GM18907 (cell line): ENCODE data around the gene PHF21B.
"Not testable (repeated sequence)": the region's sequence is repeated elsewhere in the genome, so short reads cannot be mapped to it uniquely, and the experiment has no call there.

Source experiments
- ATAC-seq: cut with Tn5 transposase; IDR thresholded peaks from one replicate; pipeline ENCODE4 v1.9.1; 2021; ENCODE audit warnings: mild to moderate bottlenecking, moderate library complexity; ENCODE audit not compliant: unreplicated experiment

Gene PHF21B

DNA sequence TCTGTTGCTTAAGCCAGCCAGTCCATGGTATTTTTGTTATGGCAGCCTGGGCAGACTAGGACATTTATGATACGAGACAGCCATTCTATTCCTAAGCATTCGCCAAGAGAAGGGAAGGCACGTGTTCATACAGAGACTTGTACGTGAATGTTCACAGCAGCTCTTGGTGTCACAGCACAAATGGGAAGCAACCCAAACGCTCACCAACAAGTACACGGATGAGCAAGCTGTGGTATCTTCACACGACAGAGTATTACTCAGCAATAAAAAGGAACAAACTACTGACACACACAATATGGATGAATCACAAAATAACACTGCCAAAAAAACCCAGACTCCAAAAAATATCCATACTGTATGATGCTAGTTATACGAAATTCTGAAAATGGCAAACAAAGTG is 85.1 kb downstream of the PHF21B start:
- no peak for ATAC-seq

DNA sequence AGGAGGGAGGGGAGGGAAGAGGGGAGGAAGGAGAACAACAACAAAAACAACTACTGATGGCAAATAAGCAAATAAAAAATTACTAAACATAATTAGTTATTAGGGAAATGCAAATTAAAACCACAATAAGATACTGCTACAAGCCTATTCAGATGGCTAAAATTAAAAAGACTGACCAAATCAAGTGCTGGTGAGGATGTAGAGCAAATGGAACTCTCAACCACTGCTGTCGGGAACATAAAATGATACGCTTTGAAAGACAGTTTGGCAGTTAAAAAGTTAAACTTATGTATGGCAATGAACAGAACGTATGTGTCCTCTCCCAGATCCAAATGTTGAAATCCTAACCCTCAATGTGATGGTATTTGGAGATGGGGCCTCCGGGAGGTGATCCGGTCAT is 85.7 kb downstream of the PHF21B start:
- ATAC-seq: no peak

DNA sequence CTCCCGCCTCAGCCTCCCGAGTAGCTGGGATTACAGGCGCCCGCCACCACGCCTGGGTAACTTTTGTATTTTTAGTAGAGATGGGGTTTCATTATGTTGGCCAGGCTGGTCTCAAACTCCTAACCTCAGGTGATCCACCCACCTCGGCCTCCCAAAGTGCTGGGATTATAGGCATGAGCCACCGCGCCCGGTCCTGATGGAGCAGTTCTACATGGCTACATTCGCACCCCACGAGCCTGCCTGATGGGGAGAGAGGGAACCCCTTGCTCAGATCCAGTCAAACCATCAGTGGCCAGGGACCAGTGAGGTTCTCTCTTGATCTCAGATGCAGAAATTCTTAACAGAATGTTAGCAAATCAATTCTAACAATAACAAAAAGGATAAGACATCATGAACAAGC is 88.0 kb downstream of the PHF21B start:
- not testable (repeated sequence) for ATAC-seq

DNA sequence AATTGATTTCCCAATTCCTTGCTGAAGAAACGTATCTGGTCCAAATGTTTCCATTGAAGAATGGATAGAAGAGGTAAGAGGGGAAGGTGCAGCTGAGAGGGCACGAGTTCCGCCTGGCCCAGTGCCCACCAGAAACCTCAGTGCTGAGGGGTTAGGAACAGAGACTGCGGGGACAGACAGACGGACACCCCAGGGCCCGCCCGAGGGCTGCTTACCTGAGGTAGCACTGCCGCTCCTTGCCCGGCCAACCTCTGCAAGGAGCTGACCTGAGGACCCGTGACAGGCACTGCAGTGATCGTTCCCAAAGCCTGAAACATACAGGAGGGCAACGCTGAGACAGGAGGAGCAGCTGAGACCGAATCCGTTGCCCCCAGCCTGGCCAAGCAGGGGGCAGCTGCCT is 89.6 kb downstream of the PHF21B start:
- ATAC-seq: no peak

DNA sequence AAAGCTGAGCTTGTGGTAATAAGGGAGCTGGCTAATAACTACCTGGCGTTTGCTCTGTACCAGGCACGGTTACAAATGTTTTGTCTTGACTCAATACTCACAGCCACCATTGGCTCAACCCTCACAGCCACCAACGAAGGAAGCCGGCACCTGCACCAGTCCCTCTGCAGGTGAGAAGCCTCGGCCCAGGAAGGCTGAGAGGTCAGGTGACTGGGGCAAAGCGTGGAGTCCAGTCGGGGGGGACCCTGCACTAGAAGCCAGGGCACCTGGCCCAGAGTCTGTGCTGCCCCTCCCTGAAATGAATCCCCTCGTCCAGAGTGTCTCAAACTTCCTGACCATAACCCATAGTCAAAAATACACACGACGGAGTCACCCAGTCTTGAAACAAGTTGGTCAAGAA is 90.1 kb downstream of the PHF21B start:
- no peak for ATAC-seq

DNA sequence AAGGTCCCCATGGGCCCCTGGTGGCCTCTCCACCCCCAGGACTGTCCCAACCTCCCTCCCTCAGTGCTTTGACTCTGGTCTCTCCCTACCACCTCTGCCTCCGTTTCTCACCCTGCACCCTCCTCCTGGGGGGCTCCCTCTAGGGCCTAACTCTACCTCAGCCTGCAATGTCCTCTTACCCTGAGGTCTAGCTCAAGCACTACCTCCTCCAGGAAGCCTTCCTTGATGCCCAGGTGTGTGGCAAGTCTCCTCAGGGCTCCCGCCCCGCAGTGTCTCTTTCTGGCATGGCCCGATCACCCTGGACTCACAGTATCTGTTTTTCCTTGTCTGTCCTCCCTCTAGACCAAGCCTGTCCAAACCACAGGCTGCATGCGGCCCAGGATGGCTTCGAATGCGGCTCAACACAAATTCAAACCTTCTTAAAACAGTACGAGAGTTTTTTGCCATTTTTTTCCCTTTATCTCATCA is 90.8 kb downstream of the PHF21B start:
- ATAC-seq: no peak

DNA sequence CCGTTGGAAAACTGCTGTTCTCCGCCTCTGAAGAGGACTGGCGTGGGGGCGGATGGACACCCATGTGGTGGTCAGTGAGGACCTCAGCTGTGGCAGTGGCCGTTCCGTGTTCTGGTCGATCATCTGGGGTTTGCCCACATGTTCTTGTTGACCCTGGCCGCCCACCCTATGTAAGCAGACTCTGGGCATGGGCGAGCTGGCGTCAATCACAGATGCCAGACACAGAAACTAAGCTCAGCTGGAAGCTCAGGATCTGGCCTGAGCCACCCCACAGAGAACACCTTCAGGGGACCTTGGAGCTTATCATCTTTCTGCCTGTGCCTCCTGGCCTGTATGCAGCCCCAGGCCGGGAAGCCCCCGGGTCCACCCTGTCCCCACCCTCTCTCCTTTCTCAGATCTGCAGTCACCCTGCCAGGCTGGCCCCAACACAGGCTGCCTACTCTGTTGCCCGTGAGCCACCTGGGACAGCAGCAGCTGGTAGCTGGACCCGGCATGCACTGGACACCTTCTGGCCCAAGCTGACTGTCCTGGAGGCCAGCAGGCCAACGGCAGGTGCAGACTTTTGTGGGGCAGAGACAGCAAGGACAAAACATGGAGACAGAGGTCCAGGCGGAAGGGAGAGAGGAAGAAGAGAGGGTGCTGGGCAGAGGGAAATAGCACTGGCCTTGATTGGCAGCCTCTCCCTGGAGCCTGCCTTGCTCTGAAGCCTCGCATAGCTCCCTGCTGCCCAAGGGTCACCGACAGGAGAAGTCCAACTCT is 91.5 kb downstream of the PHF21B start:
- ATAC-seq: no peak

DNA sequence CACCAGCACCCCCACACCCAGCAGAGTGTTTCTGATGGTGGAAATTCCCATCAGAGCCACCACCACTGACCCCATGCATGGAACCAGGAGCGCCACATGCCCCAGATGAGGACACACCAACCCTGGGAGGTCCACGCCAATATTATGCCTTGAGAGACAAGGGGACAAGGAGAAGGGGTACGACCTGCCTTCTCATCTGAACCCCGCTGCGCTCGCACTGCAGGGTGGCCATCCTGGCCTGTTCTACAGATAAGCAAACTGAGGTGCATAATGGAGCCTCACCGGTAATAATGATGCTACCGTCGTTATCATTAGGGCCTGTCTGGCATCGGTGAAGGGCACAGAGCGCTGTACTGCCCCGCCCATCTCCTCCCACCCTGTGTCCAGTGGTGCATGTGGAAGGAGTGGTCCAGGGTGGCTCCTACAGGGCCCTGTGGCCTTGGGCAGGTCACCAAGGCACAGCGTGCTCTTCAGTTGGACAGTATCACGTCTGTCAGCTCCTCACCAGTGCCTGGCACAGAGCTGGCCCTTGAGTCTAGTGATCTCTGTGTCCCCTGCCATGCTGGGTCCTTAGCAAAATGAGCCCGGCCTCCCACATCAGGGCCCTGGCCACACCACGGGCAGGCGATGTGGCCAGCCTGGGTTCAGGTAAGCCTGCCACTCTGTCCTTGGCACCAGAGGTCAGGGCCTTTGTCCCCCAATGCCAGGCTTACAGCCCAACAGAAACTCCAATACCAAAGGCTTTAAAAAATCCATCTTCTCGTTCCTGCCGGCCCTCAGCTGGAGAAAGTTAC is 92.2 kb downstream of the PHF21B start:
- no peak for ATAC-seq

DNA sequence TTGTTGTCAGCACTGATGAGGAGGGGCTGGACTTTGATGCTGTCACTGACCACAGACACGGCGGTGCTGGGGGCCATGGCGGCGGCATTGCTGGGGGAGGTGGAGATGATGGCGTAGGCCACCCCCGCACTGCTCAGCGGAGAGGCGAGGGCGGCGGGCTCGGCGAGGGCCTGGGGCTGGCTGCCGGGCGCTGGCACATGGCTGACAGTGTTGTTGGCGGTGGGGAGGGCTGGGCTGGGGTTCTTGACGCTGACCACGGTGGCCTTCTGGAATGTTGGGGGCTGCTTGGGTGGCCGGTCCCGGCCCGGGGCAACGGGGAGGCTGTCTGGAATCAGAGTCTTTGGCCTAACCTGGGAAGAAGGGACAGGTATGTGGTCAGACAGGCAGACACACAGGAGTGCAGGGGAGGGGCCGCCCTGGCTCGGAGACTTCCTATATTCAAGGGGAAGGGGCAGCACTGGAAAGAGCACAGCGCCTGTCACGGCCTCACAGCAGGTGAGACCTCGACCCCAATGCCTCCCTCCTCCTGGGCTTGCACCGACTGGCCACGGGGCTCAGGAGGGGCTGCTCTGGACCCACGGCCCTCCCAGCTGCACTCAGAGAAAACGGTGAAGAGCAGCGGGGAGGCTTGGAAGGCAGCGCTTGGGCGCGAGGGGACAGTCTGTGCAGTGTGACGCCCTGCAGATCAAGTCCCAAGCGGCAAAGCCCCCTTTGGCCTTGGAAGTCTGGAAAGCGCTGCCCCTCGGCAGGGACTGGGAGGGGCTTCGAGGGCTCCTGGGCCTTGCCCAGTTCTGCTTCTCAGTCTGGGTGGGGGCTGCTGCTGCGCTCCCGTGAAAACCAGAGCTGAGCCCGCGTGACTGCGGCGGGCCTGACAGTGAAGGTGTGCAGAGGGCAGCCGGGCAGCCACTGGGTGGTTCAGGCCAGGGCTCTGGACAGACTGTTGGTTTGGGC is 93.2 kb downstream of the PHF21B start:
- no peak for ATAC-seq

DNA sequence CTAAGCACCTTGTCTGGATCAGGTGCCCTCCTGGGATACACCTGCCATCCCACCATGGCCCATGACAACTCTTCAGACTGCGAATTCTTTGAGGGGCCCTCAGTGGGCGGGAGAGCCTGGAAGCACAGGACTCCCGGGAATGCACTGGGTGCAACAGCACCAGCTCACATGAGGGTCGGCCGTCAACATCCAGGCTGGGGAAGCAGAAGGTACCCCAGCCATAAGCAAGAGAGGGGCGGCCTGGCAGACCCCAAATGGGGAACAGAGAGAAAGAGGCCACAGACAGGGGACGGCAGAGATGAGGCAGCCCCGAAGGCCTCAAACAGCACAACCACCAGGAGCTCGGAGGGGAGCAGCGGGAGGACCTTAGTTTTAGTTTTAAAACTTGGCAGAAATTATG is 94.4 kb downstream of the PHF21B start:
- ATAC-seq: no peak

DNA sequence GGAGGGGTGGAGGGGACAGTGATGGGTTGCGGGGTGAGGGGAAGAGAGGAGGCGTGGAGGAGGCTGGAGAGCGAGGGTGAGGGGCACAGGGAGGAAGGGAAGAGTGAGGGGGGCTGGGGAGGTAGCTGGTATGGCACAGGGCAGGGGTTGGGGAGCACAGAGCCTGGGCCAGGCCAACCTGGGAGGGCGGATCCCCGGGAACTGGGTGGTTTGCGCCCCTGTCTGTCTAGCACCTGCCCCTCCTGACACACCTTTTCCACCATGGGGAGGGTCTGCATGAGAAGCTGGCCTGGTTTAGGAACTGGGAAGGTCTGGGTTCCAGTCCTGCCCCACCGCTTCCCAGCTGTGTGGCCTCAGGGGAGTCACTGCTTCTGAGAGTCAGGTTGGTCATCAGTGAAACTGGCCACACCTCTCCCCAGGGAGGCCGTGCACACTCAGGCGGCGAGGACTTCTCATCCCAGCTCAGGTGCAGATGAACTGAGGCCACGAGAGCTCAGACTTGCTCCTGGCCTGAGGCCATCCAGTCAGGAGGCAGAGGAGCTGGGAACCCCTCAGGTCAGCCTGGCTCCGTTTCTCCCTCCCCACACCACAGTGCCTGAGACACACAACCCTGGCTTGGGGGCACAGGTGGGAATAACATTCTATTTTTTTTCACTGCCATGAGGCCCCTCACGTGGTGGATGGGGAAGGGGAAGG is 95.6 kb downstream of the PHF21B start:
- ATAC-seq: no peak

DNA sequence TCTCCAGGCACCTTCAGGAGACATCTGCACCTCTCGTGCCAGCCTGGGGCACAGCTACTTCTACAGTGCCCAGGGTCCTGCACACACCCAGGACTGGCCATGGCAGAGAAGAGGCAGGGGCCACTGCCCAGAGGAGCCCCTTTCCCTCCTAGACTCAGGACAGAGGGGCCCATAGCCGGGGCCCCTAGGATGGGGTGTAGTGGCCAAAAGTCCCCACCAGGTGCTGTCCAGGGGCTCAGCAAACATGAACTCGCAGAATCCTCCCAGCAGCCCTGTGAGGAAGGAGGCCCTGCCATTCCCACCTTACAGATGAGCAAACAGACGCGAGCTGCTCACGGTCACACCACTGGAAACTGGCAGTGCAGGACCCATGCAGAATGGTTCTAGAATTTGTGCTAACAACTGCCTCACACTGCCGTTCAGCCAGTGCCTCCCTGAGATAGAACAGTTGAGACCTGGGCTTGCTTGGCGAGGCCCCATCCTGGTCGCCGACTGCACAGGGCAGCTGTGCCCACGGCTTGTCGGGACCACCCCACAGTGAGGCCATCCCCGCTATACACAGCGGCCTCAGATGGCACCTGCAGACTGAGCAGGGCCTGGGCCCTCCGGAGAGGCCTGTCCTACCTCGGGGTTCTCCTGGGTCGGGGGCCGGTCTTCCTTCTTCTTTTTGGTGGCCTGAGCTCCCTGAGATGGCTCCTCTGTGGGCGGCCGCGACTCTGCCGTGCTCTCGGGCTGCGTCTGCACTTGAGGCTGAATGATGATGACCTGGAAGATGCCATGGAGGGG is 96.4 kb downstream of the PHF21B start:
- no peak for ATAC-seq

DNA sequence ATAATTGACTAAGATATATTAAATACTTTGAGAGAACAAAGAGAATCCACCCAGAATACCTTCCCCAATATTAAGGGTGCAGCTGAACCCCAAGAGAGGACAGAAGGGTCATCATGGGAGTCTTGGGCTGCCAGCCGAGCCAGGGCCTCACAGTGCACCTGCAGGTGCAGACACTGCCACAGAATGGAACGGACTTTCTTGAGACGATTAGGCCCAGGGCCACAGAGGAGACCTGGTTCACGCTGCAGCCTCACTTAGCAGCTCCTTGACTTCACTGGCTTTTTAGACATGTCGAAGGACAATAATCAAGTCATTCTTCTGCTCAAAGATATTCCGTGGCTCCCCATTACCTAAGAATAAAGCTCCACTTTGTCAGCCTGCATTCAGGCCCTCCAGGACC is 100.6 kb downstream of the PHF21B start:
- ATAC-seq: no peak

DNA sequence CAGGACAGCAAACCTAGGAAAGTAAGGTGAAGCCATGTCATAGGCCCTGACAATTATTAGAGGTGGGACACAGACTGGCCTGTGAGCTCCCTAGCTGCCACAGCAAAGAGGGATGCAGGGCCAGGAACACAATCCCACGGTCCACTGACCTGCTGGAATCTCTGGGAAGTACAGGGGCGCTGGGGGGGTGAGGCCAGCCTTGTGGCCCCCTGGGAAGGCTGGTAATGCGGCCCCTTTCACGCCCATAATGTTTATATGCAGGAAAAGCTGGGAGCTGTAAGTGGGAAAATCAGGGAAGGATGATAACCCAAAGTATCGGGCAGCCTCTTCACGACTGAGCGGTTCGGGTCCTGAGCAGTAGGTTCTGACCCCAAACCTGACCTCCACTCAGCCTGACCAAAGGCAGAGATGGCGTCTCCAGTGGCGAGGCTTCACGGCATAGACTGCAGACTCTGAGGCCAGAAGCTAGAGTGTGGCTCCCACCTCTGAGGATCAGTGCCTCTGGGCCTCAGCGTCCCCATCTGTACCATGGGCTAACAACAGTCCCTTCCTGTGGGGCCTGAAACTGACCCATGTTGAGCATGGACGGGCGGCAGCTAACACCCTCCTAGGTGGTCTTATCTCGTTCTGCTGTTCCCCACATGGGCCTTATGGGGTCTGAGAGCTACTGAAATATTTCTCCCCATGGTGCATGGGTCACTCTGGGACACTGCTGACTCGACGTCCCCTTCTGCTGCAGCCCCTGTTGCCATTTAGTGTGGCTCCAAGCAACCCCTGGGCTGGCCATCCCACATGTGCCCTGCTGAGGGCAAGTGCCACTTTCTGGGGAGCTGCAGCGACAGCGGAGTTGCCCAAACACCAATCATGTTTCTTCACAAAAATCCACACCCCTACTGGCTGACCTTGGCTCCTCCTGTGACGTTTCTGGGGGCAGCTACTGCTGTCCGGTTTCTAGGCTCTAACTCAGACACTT is 101.8 kb downstream of the PHF21B start:
- no peak for ATAC-seq

DNA sequence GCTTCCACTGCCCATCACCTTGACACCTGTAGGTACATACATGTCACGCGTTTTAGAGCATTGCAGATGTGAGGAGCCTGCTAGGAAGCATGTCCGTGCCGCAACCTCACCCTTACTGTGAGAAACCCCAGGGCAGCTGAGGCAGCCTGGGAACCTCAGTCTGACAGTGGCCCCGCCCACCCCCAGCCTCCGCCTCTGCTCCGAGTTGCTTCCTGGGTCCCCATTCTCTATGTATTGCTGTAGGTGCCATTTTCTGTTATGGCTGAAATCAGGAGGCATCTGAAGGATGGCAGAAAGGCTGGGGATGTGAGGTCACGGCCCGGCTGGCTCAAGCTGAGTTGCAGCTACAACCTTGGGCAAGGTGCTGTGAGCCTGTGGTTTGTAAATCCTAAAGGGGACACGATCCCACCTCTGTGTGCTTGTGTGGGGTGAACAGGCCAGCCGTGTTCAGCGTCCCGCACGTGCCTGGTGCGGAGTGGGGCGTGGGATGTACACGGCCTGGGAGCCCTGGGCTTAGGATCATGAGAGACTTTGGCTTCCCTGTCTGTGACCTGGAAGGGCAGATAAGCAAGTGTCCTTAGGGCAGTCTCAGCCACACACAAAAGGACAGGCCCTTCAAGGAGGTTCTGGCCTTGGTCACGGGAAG is 102.7 kb downstream of the PHF21B start:
- no peak for ATAC-seq

DNA sequence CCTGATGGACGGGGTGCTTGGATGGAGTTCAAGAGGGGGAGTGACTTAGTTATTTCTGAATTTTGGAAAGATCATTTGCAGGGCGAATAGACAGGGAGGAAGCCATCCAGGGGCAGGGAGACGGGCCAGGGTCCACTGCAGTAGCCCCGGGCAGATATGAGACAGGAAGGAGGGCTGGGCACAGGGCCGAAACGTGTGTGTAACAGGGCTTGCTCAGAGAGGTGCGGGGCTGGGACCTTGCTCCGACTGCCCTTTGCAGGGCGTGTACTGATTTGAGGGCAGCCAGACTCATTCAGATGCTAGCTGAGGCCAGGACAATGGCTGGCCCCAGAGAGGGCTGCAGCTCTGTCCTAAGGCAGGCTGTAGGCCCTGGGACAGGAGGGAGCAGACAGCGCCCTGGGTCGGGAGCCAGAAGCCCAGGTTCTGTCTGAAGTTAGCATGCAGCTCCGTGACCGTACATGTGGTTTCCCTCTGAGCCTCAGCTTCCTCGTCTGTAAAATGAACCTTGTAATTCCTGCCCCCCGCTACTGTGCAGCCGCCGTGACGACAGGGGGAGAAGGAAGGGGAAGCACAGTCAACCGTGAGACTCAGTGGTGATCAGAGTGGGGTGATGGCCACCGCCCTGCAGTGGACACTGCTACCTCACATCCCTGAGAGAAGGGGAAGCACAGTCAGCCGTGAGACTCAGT is 103.4 kb downstream of the PHF21B start:
- ATAC-seq: no peak

DNA sequence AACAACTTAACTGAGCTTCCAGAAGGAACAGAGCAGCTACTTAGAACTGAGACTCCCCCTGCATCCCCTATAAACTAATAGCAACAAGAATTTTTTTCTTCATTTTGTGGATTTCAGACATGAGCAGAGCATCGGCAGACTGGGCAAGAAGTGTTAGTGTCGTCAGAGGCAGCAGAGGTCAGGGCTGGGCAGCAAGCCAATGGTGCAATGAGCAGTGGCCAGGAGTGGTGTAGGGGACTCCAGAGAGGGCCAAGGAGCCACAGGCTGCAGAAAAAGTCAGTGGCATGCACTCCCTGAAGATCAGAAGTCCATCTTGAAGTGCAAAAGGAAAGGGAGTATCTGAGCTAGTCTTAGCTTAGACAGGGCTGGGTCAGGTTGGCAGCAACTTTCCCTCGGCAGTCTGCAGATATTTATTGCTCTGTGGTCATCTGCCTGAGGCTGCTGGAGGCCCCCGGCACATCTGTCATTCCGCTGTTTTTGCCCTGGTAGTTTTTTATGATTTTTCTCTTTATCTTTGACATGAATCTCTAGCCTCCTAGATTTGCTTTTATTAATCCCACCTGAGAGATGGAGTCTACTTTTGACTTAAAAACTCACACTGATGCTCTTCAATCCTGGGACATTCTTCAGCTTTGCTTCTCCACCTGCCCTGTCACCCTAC is 105.2 kb downstream of the PHF21B start:
- ATAC-seq: not testable (repeated sequence)
